Measurements from ENCODE around the gene EMSY.

- TF ChIP-seq CTCF (IDR thresholded peaks at IDR 0.05; ENCODE audit: low read depth, low read length) (no peak), POLR2A (IDR thresholded peaks at IDR 0.05; ENCODE audit: extremely low read depth, insufficient read length) (no peak), MYC (IDR thresholded peaks at IDR 0.05; ENCODE audit: low read depth, low read length) (no peak), MAX (IDR thresholded peaks at IDR 0.05; ENCODE audit: low read depth, low read length) (no peak)
These were observed 106.6 kb downstream of the EMSY start for GRCh38 chr11:76551400-76551799.
